ENCODE data around the gene HP1BP3.
"Not testable (repeated sequence)": the region's sequence is repeated elsewhere in the genome, so short reads cannot be mapped to it uniquely, and the experiment has no call there.

Gene HP1BP3

GRCh38 chr1:20727746-20728316 lies 59.3 kb downstream of the HP1BP3 start:
- DNase-seq (ENCODE audit: low read depth in 2 of 2) = no peak

GRCh38 chr1:20726932-20727745 lies 60.0 kb downstream of the HP1BP3 start:
- no peak for DNase-seq (ENCODE audit: low read depth in 2 of 2)

- DNase-seq (ENCODE audit: low read depth in 2 of 2) = no peak
These were observed 60.8 kb downstream of the HP1BP3 start for GRCh38 chr1:20726118-20726911.

- DNase-seq (ENCODE audit: low read depth in 2 of 2) = no peak
These were observed 61.7 kb downstream of the HP1BP3 start for GRCh38 chr1:20725189-20726117.

- no peak for DNase-seq (ENCODE audit: low read depth in 2 of 2)
These were observed 62.5 kb downstream of the HP1BP3 start for GRCh38 chr1:20724364-20725188.

- DNase-seq (ENCODE audit: low read depth in 2 of 2) = no peak
These were observed 63.4 kb downstream of the HP1BP3 start for GRCh38 chr1:20723537-20724363.

- no peak for DNase-seq (ENCODE audit: low read depth in 2 of 2)
These were observed 64.0 kb downstream of the HP1BP3 start for GRCh38 chr1:20723159-20723536.

GRCh38 chr1:20721117-20722061 lies 65.7 kb downstream of the HP1BP3 start:
- no peak for DNase-seq (ENCODE audit: low read depth in 2 of 2)

- DNase-seq (ENCODE audit: low read depth in 2 of 2) = no peak
These were observed 66.4 kb downstream of the HP1BP3 start for GRCh38 chr1:20720631-20721091.

GRCh38 chr1:20719871-20720620 lies 67.1 kb downstream of the HP1BP3 start:
- DNase-seq (ENCODE audit: low read depth in 2 of 2) = no peak

- no peak for DNase-seq (ENCODE audit: low read depth in 2 of 2)
These were observed 67.8 kb downstream of the HP1BP3 start for GRCh38 chr1:20719261-20719660.

GRCh38 chr1:20718343-20718882 lies 68.7 kb downstream of the HP1BP3 start:
- not testable (repeated sequence) for DNase-seq (ENCODE audit: low read depth in 2 of 2)

- peak in 1 of 2 donors; percentile 34 for DNase-seq (ENCODE audit: low read depth in 2 of 2)
These were observed 69.4 kb downstream of the HP1BP3 start, which contains the start of gene KIF17 for GRCh38 chr1:20717452-20718342. TSS of gene KIF17 (minus strand) at chr1:20718007. CDS start at chr1:20717706, 301 bp downstream.

- DNase-seq (ENCODE audit: low read depth in 2 of 2) = no peak
These were observed 70.9 kb downstream of the HP1BP3 start for GRCh38 chr1:20716232-20716631.

- no peak for DNase-seq (ENCODE audit: low read depth in 2 of 2)
These were observed 71.7 kb downstream of the HP1BP3 start for GRCh38 chr1:20715406-20715805.

GRCh38 chr1:20713440-20713839 lies 73.7 kb downstream of the HP1BP3 start:
- no peak for DNase-seq (ENCODE audit: low read depth in 2 of 2)

Data from stimulated activated CD8-positive, alpha-beta memory T cell treated with anti-CD3 and anti-CD28 coated beads, Interleukin-2, amount 100 ng/mL, for 1 hour (primary cell).